ENCODE results near the gene TMPRSS7.

Gene TMPRSS7

DNA sequence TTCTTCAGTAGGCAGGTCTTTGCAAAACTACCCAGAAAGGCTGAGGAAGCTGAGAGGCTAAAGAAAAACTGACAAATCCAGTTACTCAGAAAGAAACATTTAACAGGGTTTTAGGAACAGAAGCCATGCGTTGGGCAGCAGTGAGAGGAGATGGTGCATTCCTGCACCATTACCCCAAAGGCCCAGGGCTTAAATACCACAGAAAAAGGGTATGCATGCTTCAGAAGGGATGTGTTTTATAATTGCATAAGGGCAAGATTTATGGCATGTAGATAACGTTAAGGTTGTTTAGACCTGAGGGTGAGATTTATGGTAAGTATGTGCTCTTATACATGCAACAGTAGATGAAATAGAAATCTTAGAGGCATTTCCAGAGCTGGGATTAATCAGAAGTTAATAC is 61.6 kb downstream of the TMPRSS7 start:
- H3K4me1 ChIP-seq (ENCODE audit: control insufficient read depth, insufficient read depth, low read length): no peaks in the 10 kb centered on the region
- no peaks in the 10 kb centered on the region for H3K27me3 ChIP-seq (ENCODE audit: control insufficient read depth, insufficient read depth, low read length)
- H3K9ac ChIP-seq (ENCODE audit: low read length): no peak overlapping the region
- H3K36me3 ChIP-seq (ENCODE audit: control insufficient read depth, insufficient read depth, low read length): peaks cover 4% of the 10 kb centered on the region
- no peak overlapping the region for H3K4me3 ChIP-seq (ENCODE audit: low read length)
- no peak overlapping the region for H3K27ac ChIP-seq (ENCODE audit: low read depth, low read length)

DNA sequence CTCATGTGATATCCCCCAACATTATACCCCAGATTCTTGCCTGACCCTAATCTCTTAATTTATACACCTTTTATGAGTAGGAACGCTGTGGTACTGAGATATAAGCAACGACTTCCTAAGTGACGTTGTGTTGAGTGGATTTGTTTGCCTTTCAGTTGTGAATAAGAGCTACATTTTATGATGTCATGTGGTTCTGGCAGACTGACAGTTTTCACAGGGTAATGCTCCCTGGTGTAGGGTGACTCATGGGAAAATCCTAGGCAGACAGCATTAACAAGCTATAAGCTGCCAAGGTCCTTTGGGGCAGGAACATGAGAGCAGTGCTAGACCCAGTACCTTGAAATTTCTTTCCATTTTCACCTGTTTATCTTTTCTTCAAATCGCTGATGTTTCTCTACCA is 62.8 kb downstream of the TMPRSS7 start:
- Histone ChIP-seq H3K36me3 (ENCODE audit: control insufficient read depth, insufficient read depth, low read length) (peaks cover 4% of the 10 kb centered on the region), H3K9ac (ENCODE audit: low read length) (no peak overlapping the region), H3K27ac (ENCODE audit: low read depth, low read length) (no peak overlapping the region), H3K4me3 (ENCODE audit: low read length) (no peak overlapping the region), H3K27me3 (ENCODE audit: control insufficient read depth, insufficient read depth, low read length) (no peaks in the 10 kb centered on the region), H3K4me1 (ENCODE audit: control insufficient read depth, insufficient read depth, low read length) (no peaks in the 10 kb centered on the region)

DNA sequence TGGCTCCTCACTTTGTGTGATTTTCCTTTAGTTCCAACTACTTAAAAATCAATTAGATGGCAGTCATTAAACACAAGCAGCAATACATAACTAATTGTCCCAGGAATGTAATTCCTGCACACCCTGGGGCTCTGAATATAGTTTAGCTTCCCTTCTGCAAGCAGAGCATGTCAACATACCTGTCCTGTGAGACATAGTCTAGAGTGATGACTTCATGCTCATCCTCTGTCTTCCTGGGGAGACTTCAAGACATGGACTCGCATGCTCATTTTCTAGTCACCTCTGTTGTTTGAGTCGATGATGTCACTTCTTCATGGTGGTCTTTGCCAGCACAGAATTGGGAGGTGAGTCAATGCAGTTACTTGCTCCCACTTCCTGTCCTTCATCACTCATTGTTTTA is 67.4 kb downstream of the TMPRSS7 start:
- Histone ChIP-seq H3K4me3 (ENCODE audit: low read length) (no peak overlapping the region), H3K27ac (ENCODE audit: low read depth, low read length) (no peak overlapping the region), H3K27me3 (ENCODE audit: control insufficient read depth, insufficient read depth, low read length) (no peaks in the 10 kb centered on the region)

DNA sequence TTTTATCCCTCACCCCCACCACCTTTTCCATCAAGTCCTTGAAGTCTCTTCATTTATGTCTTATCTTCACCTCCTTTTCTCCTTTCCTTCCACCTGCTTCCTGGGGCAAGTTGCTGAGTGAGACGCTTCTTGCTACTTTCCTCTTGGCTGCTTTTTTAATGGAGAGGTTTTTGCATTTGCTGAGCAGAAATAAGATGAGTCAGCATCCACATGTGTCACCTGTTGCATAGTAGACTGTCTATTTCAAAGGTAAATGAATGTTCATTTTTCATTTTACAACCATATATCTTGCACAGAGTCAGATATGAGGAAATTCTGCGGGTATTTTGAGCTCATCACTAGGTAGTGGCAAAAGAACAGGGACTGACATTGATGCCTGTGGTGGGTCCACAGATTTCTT is 70.2 kb downstream of the TMPRSS7 start:
- Histone ChIP-seq H3K36me3 (ENCODE audit: control insufficient read depth, insufficient read depth, low read length) (no peaks in the 10 kb centered on the region), H3K9ac (ENCODE audit: low read length) (no peak overlapping the region), H3K4me1 (ENCODE audit: control insufficient read depth, insufficient read depth, low read length) (no peaks in the 10 kb centered on the region), H3K27me3 (ENCODE audit: control insufficient read depth, insufficient read depth, low read length) (no peaks in the 10 kb centered on the region), H3K27ac (ENCODE audit: low read depth, low read length) (no peak overlapping the region), H3K4me3 (ENCODE audit: low read length) (no peak overlapping the region)

More for the DNA sequence above, 67.4 kb downstream of the TMPRSS7 start:
- Histone ChIP-seq H3K4me1 (ENCODE audit: control insufficient read depth, insufficient read depth, low read length) (no peaks in the 10 kb centered on the region), H3K9ac (ENCODE audit: low read length) (no peak overlapping the region), H3K36me3 (ENCODE audit: control insufficient read depth, insufficient read depth, low read length) (no peaks in the 10 kb centered on the region)

DNA sequence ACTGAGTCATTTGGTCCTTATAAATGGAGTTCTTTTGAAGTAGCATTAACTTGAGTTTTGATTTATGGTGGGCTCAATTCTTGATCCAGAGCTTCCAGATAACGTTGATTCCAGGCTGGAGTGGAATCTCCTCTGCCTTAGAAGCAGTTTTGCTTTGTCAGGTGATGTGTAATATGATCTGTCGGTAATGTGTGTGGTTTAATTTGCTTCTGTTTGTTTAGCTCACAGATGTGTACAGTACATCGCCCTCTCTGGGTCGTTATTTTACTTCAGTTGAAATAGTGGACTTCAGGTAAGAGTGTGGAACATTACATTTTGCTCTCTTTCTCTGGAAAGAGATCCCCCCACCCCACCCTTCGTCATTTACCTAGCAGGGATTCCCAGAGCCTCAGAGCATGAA is 74.8 kb downstream of the TMPRSS7 start:
- Histone ChIP-seq H3K27me3 (ENCODE audit: control insufficient read depth, insufficient read depth, low read length) (no peaks in the 10 kb centered on the region), H3K4me3 (ENCODE audit: low read length) (no peak overlapping the region), H3K27ac (ENCODE audit: low read depth, low read length) (no peak overlapping the region), H3K4me1 (ENCODE audit: control insufficient read depth, insufficient read depth, low read length) (no peaks in the 10 kb centered on the region), H3K9ac (ENCODE audit: low read length) (no peak overlapping the region), H3K36me3 (ENCODE audit: control insufficient read depth, insufficient read depth, low read length) (no peaks in the 10 kb centered on the region)

DNA sequence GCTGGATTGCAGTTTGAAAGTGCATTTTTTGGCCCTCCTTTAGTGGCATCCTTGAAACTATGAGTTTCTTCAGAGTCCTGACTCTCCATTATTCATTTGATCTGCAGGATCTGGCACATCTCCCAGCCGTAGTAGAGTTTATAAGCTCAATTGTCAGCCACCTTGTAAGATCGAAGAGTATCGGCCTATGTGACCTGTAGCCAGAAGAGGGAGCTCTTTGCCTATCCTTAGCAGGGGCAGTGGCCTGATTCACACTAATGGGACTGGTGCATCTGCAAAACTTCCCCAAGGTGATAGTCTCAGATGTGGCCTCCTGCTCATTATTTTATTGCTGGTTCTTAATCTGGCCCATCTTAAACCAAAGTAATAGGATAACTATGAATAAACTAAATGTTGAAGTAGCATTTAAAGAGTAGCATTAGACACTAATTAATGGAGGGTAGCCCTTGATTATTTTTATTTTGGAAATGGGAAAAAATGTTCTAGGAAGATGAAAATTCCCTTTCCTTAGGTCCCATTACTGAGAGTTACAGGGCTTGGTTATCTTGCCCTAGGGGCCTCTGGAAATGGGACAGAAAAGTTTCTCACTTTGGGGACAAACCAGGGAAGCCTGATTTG is 77.4 kb downstream of the TMPRSS7 start:
- Histone ChIP-seq H3K36me3 (ENCODE audit: control insufficient read depth, insufficient read depth, low read length) (no peaks in the 10 kb centered on the region), H3K27ac (ENCODE audit: low read depth, low read length) (no peak overlapping the region), H3K27me3 (ENCODE audit: control insufficient read depth, insufficient read depth, low read length) (no peaks in the 10 kb centered on the region), H3K4me3 (ENCODE audit: low read length) (no peak overlapping the region), H3K9ac (ENCODE audit: low read length) (no peak overlapping the region), H3K4me1 (ENCODE audit: control insufficient read depth, insufficient read depth, low read length) (no peaks in the 10 kb centered on the region)

DNA sequence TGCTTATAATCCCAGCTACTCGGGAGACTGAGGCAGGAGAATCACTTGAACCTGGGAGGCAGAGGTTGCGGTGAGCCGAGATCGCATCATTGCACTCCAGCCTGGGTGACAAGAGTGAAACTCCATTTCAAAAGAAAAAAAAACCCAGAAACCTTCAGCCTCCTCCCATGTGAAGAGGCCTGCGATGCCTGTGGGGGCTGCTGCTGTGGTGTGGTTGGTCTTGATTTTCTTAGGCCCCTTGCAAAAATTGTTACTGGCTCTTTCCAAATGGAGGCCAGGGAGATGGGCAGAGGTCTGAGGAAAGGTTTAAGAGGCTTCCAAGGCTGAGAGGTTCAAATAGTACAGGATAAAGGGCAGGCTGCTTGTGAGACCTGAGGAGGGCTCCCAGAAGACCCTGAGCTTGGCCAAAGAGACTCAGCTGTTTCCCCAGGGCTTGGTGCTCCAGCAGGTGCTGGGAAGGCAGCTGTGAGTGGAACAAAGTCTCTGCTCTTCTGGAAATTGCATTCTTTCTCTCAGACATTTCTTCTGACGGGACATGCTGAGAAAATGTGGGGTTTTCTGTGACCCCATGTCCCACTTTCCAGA is 80.1 kb downstream of the TMPRSS7 start:
- no peaks in the 10 kb centered on the region for H3K27me3 ChIP-seq (ENCODE audit: control insufficient read depth, insufficient read depth, low read length)
- no peaks in the 10 kb centered on the region for H3K4me1 ChIP-seq (ENCODE audit: control insufficient read depth, insufficient read depth, low read length)
- no peak overlapping the region for H3K9ac ChIP-seq (ENCODE audit: low read length)
- no peak overlapping the region for H3K4me3 ChIP-seq (ENCODE audit: low read length)
- no peaks in the 10 kb centered on the region for H3K36me3 ChIP-seq (ENCODE audit: control insufficient read depth, insufficient read depth, low read length)
- no peak overlapping the region for H3K27ac ChIP-seq (ENCODE audit: low read depth, low read length)

DNA sequence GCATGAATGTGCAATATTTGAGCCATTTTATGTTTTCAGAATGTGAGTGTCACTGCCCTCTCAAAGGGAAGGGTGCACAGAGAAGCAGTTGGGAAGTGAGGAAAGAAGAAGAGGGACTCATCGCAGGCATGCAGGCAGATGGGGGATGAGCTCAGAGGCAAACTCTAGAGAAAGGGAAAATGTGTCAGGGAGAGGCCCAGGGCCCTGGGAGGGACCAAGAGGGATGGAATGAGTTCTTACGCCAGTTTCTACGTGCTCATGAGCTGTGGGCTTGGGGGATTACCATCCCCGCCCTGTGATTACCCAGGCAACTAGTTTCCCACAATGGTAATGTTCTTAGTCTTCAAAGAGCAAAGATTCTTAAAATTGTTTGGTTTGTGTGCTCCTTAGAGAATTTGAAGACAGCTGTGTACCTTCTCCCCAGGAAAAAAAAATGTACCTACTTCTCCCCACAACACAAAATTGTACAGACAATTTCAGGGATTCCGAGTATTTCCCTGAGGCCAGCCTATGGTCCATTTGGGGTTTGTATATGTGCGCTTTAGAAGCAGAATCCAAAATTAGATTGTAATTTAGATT is 80.7 kb downstream of the TMPRSS7 start:
- Histone ChIP-seq H3K9ac (ENCODE audit: low read length) (no peak overlapping the region), H3K4me3 (ENCODE audit: low read length) (no peak overlapping the region), H3K27me3 (ENCODE audit: control insufficient read depth, insufficient read depth, low read length) (no peaks in the 10 kb centered on the region), H3K27ac (ENCODE audit: low read depth, low read length) (no peak overlapping the region), H3K4me1 (ENCODE audit: control insufficient read depth, insufficient read depth, low read length) (no peaks in the 10 kb centered on the region), H3K36me3 (ENCODE audit: control insufficient read depth, insufficient read depth, low read length) (no peaks in the 10 kb centered on the region)

DNA sequence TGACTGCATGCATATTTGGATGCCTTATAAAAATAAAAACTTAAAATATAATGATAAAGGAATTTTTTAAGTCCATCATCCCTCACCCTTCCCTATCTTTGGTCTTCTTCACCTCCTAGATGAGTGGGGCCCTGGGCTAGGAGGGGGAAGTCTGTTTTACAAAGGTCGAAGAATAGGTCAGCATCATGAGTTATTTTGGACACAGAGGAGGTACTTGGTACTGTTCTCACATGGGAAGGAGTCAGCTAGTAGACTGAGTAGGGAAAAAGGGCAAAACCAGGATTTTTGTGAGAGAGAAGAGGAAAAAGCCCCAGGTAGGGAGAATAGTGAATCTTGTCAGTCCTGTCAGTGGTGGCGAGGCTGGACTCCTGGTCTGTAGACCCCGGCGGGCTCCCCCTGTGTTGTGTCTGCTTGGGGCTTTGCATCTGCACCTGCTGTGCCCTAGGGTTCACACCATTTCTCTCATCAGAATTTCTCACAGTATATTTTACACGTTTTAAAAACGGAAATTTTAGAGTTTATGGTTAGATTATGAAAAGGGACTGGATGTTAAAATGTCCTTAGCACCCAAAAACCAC is 81.4 kb downstream of the TMPRSS7 start:
- no peak overlapping the region for H3K9ac ChIP-seq (ENCODE audit: low read length)
- no peaks in the 10 kb centered on the region for H3K36me3 ChIP-seq (ENCODE audit: control insufficient read depth, insufficient read depth, low read length)
- no peak overlapping the region for H3K27ac ChIP-seq (ENCODE audit: low read depth, low read length)
- H3K27me3 ChIP-seq (ENCODE audit: control insufficient read depth, insufficient read depth, low read length): no peaks in the 10 kb centered on the region
- H3K4me3 ChIP-seq (ENCODE audit: low read length): no peak overlapping the region
- no peaks in the 10 kb centered on the region for H3K4me1 ChIP-seq (ENCODE audit: control insufficient read depth, insufficient read depth, low read length)

DNA sequence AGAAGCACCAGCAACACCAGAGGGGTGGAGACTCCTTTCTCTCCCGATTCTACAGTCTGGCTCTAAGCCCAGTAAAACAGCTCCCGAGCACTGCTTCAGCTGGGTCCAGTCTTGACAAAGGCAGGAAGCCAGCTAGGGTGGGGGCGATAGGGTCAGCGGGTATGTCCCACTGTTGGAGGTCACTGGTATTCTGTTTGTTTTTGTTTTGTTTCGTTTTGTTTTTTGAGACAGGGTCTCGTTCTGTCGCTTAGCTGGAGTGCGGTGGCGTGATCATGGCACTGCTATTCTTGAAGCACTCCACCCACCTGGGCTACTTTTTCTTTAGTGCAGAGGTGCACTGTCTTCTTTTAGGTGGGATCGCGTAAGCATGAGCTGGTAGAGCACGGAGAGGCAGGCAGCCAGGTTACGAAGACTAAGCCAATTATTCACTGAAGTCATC is 82.2 kb downstream of the TMPRSS7 start:
- H3K27ac ChIP-seq (ENCODE audit: low read depth, low read length): no peak overlapping the region
- no peaks in the 10 kb centered on the region for H3K4me1 ChIP-seq (ENCODE audit: control insufficient read depth, insufficient read depth, low read length)
- no peaks in the 10 kb centered on the region for H3K27me3 ChIP-seq (ENCODE audit: control insufficient read depth, insufficient read depth, low read length)
- H3K9ac ChIP-seq (ENCODE audit: low read length): no peak overlapping the region
- no peak overlapping the region for H3K4me3 ChIP-seq (ENCODE audit: low read length)
- H3K36me3 ChIP-seq (ENCODE audit: control insufficient read depth, insufficient read depth, low read length): no peaks in the 10 kb centered on the region

DNA sequence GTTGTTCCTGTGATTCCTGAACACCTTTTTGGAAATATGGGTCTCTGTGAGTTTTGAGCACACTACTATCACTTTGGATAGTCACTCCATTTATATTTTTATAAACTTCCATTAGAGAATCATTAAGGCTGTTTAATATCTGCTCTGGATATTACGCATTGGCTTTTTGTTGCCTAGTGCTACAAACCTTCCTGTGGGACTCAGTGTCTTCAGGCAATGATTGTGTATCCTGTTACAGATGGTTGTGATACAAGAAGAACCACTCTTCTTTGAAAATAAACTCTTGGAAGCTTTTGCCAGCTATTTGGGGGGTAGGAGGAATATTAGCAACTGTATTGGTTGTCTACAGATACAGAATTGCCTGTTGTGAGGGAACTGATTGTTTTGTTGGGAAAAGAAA is 82.9 kb downstream of the TMPRSS7 start:
- H3K4me3 ChIP-seq (ENCODE audit: low read length): no peak overlapping the region
- H3K4me1 ChIP-seq (ENCODE audit: control insufficient read depth, insufficient read depth, low read length): no peaks in the 10 kb centered on the region
- no peaks in the 10 kb centered on the region for H3K36me3 ChIP-seq (ENCODE audit: control insufficient read depth, insufficient read depth, low read length)
- no peak overlapping the region for H3K9ac ChIP-seq (ENCODE audit: low read length)
- H3K27me3 ChIP-seq (ENCODE audit: control insufficient read depth, insufficient read depth, low read length): no peaks in the 10 kb centered on the region
- no peak overlapping the region for H3K27ac ChIP-seq (ENCODE audit: low read depth, low read length)

DNA sequence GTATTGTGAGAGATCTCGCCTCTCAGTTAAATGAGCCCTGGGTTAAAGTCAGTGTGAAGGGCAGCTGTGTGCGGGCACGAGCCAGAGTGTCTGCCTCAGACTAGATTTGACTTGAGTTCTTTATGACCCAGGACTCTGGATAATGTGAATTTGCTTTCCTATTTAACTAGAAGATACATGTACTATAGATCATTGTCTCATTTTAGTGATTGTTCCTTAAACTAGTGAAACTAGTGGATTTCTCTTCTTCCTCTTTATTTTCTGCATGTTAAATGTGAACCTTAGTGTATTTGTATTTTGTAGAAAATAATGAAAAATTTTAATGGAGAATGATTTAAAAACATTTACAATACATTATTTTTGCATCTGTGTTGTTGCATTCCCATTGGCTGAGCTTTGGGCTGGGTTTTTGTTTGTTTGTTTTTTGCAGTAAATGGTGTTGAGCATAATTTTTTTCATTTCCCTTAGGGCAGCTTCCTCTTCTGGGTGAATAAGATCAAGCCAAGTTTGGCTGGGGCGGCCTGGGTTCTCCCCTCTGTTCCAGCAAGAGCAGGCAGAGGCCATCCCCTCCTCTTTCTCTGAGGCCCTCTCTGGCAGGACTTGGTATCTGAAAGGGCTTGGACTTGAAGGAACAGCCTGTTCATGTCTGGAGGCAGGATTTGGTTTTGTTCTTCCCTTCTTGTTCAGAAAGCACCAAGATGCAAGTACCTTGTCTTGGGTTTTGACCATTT is 83.5 kb downstream of the TMPRSS7 start:
- no peak overlapping the region for H3K4me3 ChIP-seq (ENCODE audit: low read length)
- no peak overlapping the region for H3K9ac ChIP-seq (ENCODE audit: low read length)
- no peaks in the 10 kb centered on the region for H3K27me3 ChIP-seq (ENCODE audit: control insufficient read depth, insufficient read depth, low read length)
- no peak overlapping the region for H3K27ac ChIP-seq (ENCODE audit: low read depth, low read length)
- H3K36me3 ChIP-seq (ENCODE audit: control insufficient read depth, insufficient read depth, low read length): no peaks in the 10 kb centered on the region
- no peaks in the 10 kb centered on the region for H3K4me1 ChIP-seq (ENCODE audit: control insufficient read depth, insufficient read depth, low read length)

Data from rectal smooth muscle tissue (tissue), 1 donor.